CD4-positive, alpha-beta T cell (primary cell): ENCODE data around the gene MYO7B. TPM values are rescaled to one million over a fixed set of nuclear protein-coding genes. Genes with fewer than 3 reads are reported as not detected.

Experiments
- ATAC-seq: fragments of 200-7000 bp; cut with Tn5 transposase; one replicate; pipeline ENCODE4 v1.10.0; 2022; ENCODE audit warnings: mild to moderate bottlenecking; ENCODE audit not compliant: poor library complexity
- CTCF ChIA-PET: fragments of 350-600 bp; sonication (Branson Sonifier 250); formaldehyde crosslinking; loops from one replicate; lab custom pipeline; 2021; ENCODE audit warnings: antibody characterized with exemption, inconsistent platforms; lab: Charles Lee
- POLR2A ChIA-PET: fragments of 350-600 bp; sonication (Branson Sonifier 250); formaldehyde crosslinking; loops from one replicate; lab custom pipeline; 2021; ENCODE audit warnings: antibody characterized with exemption, inconsistent platforms; lab: Charles Lee
- DNase-seq, 14 experiments: peaks; one replicate each; pipeline ENCODE4 v3.0.0-alpha.2; 2013 to 2020; ENCODE audit warnings: mixed read lengths in 2 of 14
- H3K27ac ChIP-seq, 2 donors: one replicate each; pipeline versions ENCODE4 v1.5.1 to v1.7.0; 2013; ENCODE audit warnings: low read length in 2 of 2, low read depth in 1 of 2, mild to moderate bottlenecking in 1 of 2
- H3K27me3 ChIP-seq, 2 experiments: 1 replicate in 1 of 2; 2 replicates in 1 of 2; pipeline versions ENCODE4 v1.6.1 to v1.7.0; 2013; ENCODE audit warnings: low read length in 2 of 2, control low read depth in 1 of 2, mild to moderate bottlenecking in 1 of 2, moderate library complexity in 1 of 2; ENCODE audit not compliant: insufficient read depth in 2 of 2, control insufficient read depth in 1 of 2
- H3K36me3 ChIP-seq: one replicate; pipeline ENCODE4 v1.6.1; 2013; ENCODE audit warnings: low read length, control low read depth; ENCODE audit not compliant: insufficient read depth
- H3K4me1 ChIP-seq: one replicate; pipeline ENCODE4 v1.6.1; 2013; ENCODE audit warnings: low read length, control low read depth; ENCODE audit not compliant: insufficient read depth
- H3K4me3 ChIP-seq: one replicate; pipeline ENCODE4 v1.5.1; 2013; ENCODE audit warnings: mild to moderate bottlenecking, low read length, moderate library complexity
- H3K9me3 ChIP-seq, 2 experiments: 1 replicate in 1 of 2; 2 replicates in 1 of 2; pipeline versions ENCODE4 v1.6.1 to v1.7.0; 2013; ENCODE audit warnings: low read length in 2 of 2, mild to moderate bottlenecking in 2 of 2, control low read depth in 1 of 2, moderate library complexity in 1 of 2; ENCODE audit not compliant: control insufficient read depth in 1 of 2, insufficient read depth in 1 of 2
- H3K27ac Mint-ChIP-seq: one replicate; pipeline ENCODE4 v1.8.0; 2020; ENCODE audit warnings: mixed read lengths
- H3K27me3 Mint-ChIP-seq: one replicate; pipeline ENCODE4 v1.8.0; 2021; ENCODE audit warnings: mixed read lengths
- H3K36me3 Mint-ChIP-seq: one replicate; pipeline ENCODE4 v1.8.0; 2021; ENCODE audit warnings: low read depth, mixed read lengths
- H3K4me1 Mint-ChIP-seq: one replicate; pipeline ENCODE4 v1.8.0; 2021; ENCODE audit warnings: low read depth, mixed read lengths
- H3K4me3 Mint-ChIP-seq: one replicate; pipeline ENCODE4 v1.8.0; 2020; ENCODE audit warnings: mild to moderate bottlenecking, mixed read lengths
- H3K9me3 Mint-ChIP-seq: one replicate; pipeline ENCODE4 v1.8.0; 2020; ENCODE audit warnings: mixed read lengths
- CTCF ChIP-seq: fragments of 200-600 bp; IDR thresholded peaks from one replicate; pipeline ENCODE4 v1.8.0; 2022; ENCODE audit warnings: antibody characterized with exemption, mild to moderate bottlenecking
- intact Hi-C, 2 experiments: fragments of 100-400 bp; cut with DNase I in 1 of 2; cut with micrococcal nuclease in 1 of 2; formaldehyde crosslinking; loops; one replicate each; pipeline versions ENCODE4 v1.15.1 to v1.9.0; 2023 to 2025; cut with DNase I, micrococcal nuclease
- total RNA-seq, 174 experiments: library from RNA in 2 of 174; stranded (reverse) in 2 of 174; gene quantifications; one replicate each; pipeline ENCODE4 v1.2.3 and lab custom pipeline; 2021 to 2026

MYO7B gene
- total RNA-seq, 2 experiments from 2014 or later = 0.05 to 0.14 TPM

- Histone ChIP-seq H3K27ac (no peak overlapping the region), H3K4me1 (peaks cover 4% of the 10 kb centered on the region), H3K36me3 (no peaks in the 10 kb centered on the region), H3K9me3 (no peaks in the 10 kb centered on the region), H3K4me3 (no peak overlapping the region), H3K27me3 (peaks cover 10 to 11% of the 10 kb centered on the region in 2 experiments)
- Mint-ChIP-seq H3K27ac (no peak overlapping the region), H3K27me3 (peaks cover 32% of the 10 kb centered on the region), H3K36me3 (no peaks in the 10 kb centered on the region), H3K9me3 (no peaks in the 10 kb centered on the region), H3K4me1 (peaks cover 7% of the 10 kb centered on the region), H3K4me3 (no peak overlapping the region)
- ChIA-PET POLR2A (interaction anchor here (1.2 kb wide), 1 partner anchor 21 kb away, joined by 3 read pairs; the partner anchor contains the start of gene SFT2D3), CTCF (no interaction called here)
- DNase-seq (peak in 1 of 14 experiments; percentile 2), ATAC-seq (no peak)
- intact Hi-C loops = no loop called here
- TF ChIP-seq CTCF = no peak
Observed at GRCh38 chr2:127680706-127681287, 145.3 kb downstream of the MYO7B start.

GRCh38 chr2:127681288-127681804, 145.9 kb downstream of the MYO7B start:
- peaks cover 4% of the 10 kb centered on the region for H3K4me1 Mint-ChIP-seq
- ATAC-seq = peak; percentile 37
- intact Hi-C loops = no loop called here
- no peak overlapping the region for H3K4me3 ChIP-seq
- no peak overlapping the region for H3K4me3 Mint-ChIP-seq
- no peaks in the 10 kb centered on the region for H3K9me3 ChIP-seq
- H3K9me3 Mint-ChIP-seq = no peaks in the 10 kb centered on the region
- H3K36me3 ChIP-seq = no peaks in the 10 kb centered on the region
- no peaks in the 10 kb centered on the region for H3K36me3 Mint-ChIP-seq
- peaks cover 4% of the 10 kb centered on the region for H3K4me1 ChIP-seq
- DNase-seq = peak in 1 of 14 experiments; percentile 11
- peaks cover 4 to 5% of the 10 kb centered on the region in 2 experiments for H3K27me3 ChIP-seq
- peaks cover 27% of the 10 kb centered on the region for H3K27me3 Mint-ChIP-seq
- no peak for TF ChIP-seq CTCF
- POLR2A ChIA-PET = no interaction called here
- H3K27ac ChIP-seq = no peak overlapping the region
- CTCF ChIA-PET = no interaction called here
- no peak overlapping the region for H3K27ac Mint-ChIP-seq

- Histone ChIP-seq H3K4me1 (peaks cover 4% of the 10 kb centered on the region), H3K36me3 (no peaks in the 10 kb centered on the region), H3K4me3 (no peak overlapping the region), H3K27me3 (no peaks in the 10 kb centered on the region), H3K27ac (no peak overlapping the region), H3K9me3 (no peaks in the 10 kb centered on the region)
- no peak for TF ChIP-seq CTCF
- intact Hi-C loops = no loop called here
- Mint-ChIP-seq H3K27me3 (peaks cover 23% of the 10 kb centered on the region), H3K27ac (no peak overlapping the region), H3K36me3 (no peaks in the 10 kb centered on the region), H3K4me3 (no peak overlapping the region), H3K4me1 (no peaks in the 10 kb centered on the region), H3K9me3 (no peaks in the 10 kb centered on the region)
- ChIA-PET CTCF (no interaction called here), POLR2A (interaction anchor here (0.8 kb wide), 1 partner anchor 20 kb away, joined by 3 read pairs; no protein-coding TSS in a partner anchor)
- ATAC-seq = no peak
- DNase-seq = no peak
Observed at GRCh38 chr2:127681976-127682857, 146.7 kb downstream of the MYO7B start.
